T-cell (primary cell): ENCODE measurements around the gene ESRRG. TPM values are rescaled to one million over a fixed set of nuclear protein-coding genes. Genes with fewer than 3 reads are reported as not detected.

Experiments
- ATAC-seq, 4 experiments: fragments of 200-7000 bp in 3 of 4; fragments of 150-1000 bp in 1 of 4; cut with Tn5 transposase; replicated peaks in 1 of 4; 1 replicate in 3 of 4; 2 replicates in 1 of 4; pipeline ENCODE4 v1.10.0; 2021; ENCODE audit warnings: moderate library complexity in 3 of 4, mild to moderate bottlenecking in 2 of 4, moderate number of reproducible peaks in 1 of 4
- CTCF ChIA-PET, 2 donors: fragments of 300-600 bp; sonication (Branson Sonifier 250); formaldehyde crosslinking; loops; one replicate each; lab custom pipeline; 2022; ENCODE audit warnings: antibody characterized with exemption in 2 of 2; lab: Charles Lee
- POLR2A ChIA-PET, 2 donors: fragments of 300-600 bp; sonication (Branson Sonifier 250); formaldehyde crosslinking; loops; one replicate each; lab custom pipeline; 2022; ENCODE audit warnings: antibody characterized with exemption in 2 of 2; lab: Charles Lee
- DNase-seq, 35 experiments: peaks; one replicate each; pipeline versions ENCODE4 v3.0.0 to v3.0.0-alpha.2; 2013 to 2023
- H3K27ac ChIP-seq: one replicate; pipeline ENCODE4 v1.5.1; 2013; ENCODE audit warnings: low read length
- H3K27me3 ChIP-seq, 2 experiments: replicated peaks in 1 of 2; 1 replicate in 1 of 2; 2 replicates in 1 of 2; pipeline versions ENCODE4 v1.6.1 to v1.7.0; 2013; ENCODE audit warnings: low read length in 1 of 2, mixed read lengths in 1 of 2; ENCODE audit not compliant: control insufficient read depth in 2 of 2, insufficient read depth in 2 of 2; ENCODE audit errors: extremely low read depth in 1 of 2
- H3K36me3 ChIP-seq, 2 donors: 1 replicate in 1 of 2; 2 replicates in 1 of 2; pipeline versions ENCODE4 v1.6.1 to v1.7.0; 2013; ENCODE audit warnings: low read length in 1 of 2; ENCODE audit not compliant: control insufficient read depth in 2 of 2, insufficient read depth in 1 of 2; ENCODE audit errors: extremely low read depth in 1 of 2
- H3K4me1 ChIP-seq, 2 experiments: 1 replicate in 1 of 2; 2 replicates in 1 of 2; pipeline versions ENCODE4 v1.6.1 to v1.7.0; 2013; ENCODE audit warnings: low read length in 2 of 2, mixed read lengths in 1 of 2; ENCODE audit not compliant: insufficient read depth in 2 of 2, control insufficient read depth in 1 of 2; ENCODE audit errors: extremely low read depth in 1 of 2
- H3K4me3 ChIP-seq, 2 donors: 1 replicate in 1 of 2; 2 replicates in 1 of 2; pipeline versions ENCODE4 v1.5.1 to v1.7.0; 2013; ENCODE audit warnings: mild to moderate bottlenecking in 2 of 2, low read length in 1 of 2, moderate library complexity in 1 of 2; ENCODE audit not compliant: control insufficient read depth in 1 of 2; ENCODE audit errors: extremely low read depth in 1 of 2
- H3K9me3 ChIP-seq: 2 replicates; pipeline ENCODE4 v1.7.0; 2013
- H3K27ac Mint-ChIP-seq, 2 donors: one replicate each; pipeline ENCODE4 v1.8.0; 2020 to 2021; ENCODE audit warnings: mild to moderate bottlenecking in 2 of 2, mixed read lengths in 2 of 2
- H3K27me3 Mint-ChIP-seq, 2 donors: one replicate each; pipeline ENCODE4 v1.8.0; 2021 to 2022; ENCODE audit warnings: mixed read lengths in 2 of 2
- H3K36me3 Mint-ChIP-seq: one replicate; pipeline ENCODE4 v1.8.0; 2021; ENCODE audit warnings: mixed read lengths
- H3K4me1 Mint-ChIP-seq, 3 donors: one replicate each; pipeline ENCODE4 v1.8.0; 2020 to 2022; ENCODE audit warnings: mixed read lengths in 3 of 3, mild to moderate bottlenecking in 1 of 3
- H3K4me3 Mint-ChIP-seq, 3 donors: one replicate each; pipeline ENCODE4 v1.8.0; 2020 to 2022; ENCODE audit warnings: mild to moderate bottlenecking in 3 of 3, mixed read lengths in 3 of 3, moderate library complexity in 3 of 3
- H3K9me3 Mint-ChIP-seq, 3 donors: one replicate each; pipeline ENCODE4 v1.8.0; 2020 to 2022; ENCODE audit warnings: mixed read lengths in 3 of 3
- WGBS: methylation state at CpG from one replicate; pipeline ENCODE4 v1.1.5; 2013; ENCODE audit warnings: missing lambda C conversion rate; ENCODE audit not compliant: insufficient coverage; 5-methylcytosine and 5-hydroxymethylcytosine counted together
- total RNA-seq, 35 experiments: library from RNA in 6 of 35; stranded (reverse) in 6 of 35; fragments of 120-200 nt in 1 of 35; gene quantifications; one replicate each; pipeline versions ENCODE4 v1.2.1 to v1.2.4 and lab custom pipeline; 2013 to 2026

ESRRG gene
- total RNA-seq, 5 donors from 2014 or later (not counting 1 experiment from before 2014, with no cell fraction given): 0.13 TPM; not detected in 4

GRCh38 chr1:216651826-216652418 lies 71.3 kb downstream of the ESRRG start:
- no peaks in the 10 kb centered on the region for H3K36me3 ChIP-seq
- H3K27me3 ChIP-seq: no peaks in the 10 kb centered on the region
- no peaks in the 10 kb centered on the region for H3K4me1 ChIP-seq
- no peaks in the 10 kb centered on the region for H3K9me3 ChIP-seq
- H3K27ac ChIP-seq: no peak overlapping the region
- POLR2A ChIA-PET: interaction anchor here in 1 of 2 donors (0.5 kb wide), 1 partner anchor 725 kb away, joined by 5 read pairs; no protein-coding TSS in a partner anchor
- H3K27me3 Mint-ChIP-seq: no peaks in the 10 kb centered on the region
- no peak overlapping the region for H3K27ac Mint-ChIP-seq
- peaks cover 2 to 9% (median 4%) of the 10 kb centered on the region in 3 donors for H3K9me3 Mint-ChIP-seq
- CTCF ChIA-PET: no interaction called here
- H3K4me3 Mint-ChIP-seq: no peak overlapping the region
- no CpG with 5 or more reads among the region's 6 CpGs for WGBS
- DNase-seq: no peak
- no peak for ATAC-seq
- H3K36me3 Mint-ChIP-seq: no peaks in the 10 kb centered on the region
- H3K4me3 ChIP-seq: no peak overlapping the region
- H3K4me1 Mint-ChIP-seq: no peaks in the 10 kb centered on the region

GRCh38 chr1:216643176-216643575 lies 80.1 kb downstream of the ESRRG start:
- Mint-ChIP-seq H3K27ac (no peak overlapping the region), H3K36me3 (no peaks in the 10 kb centered on the region), H3K9me3 (peaks cover 5 to 19% (median 9%) of the 10 kb centered on the region in 3 donors), H3K4me1 (no peaks in the 10 kb centered on the region), H3K27me3 (no peaks in the 10 kb centered on the region), H3K4me3 (no peak overlapping the region)
- ChIA-PET CTCF (no interaction called here), POLR2A (interaction anchor here in 1 of 2 donors (1.0 kb wide), 1 partner anchor 46 kb away, joined by 4 read pairs; no protein-coding TSS in a partner anchor)
- Histone ChIP-seq H3K36me3 (no peaks in the 10 kb centered on the region), H3K9me3 (no peaks in the 10 kb centered on the region), H3K27ac (no peak overlapping the region), H3K4me1 (no peaks in the 10 kb centered on the region), H3K27me3 (no peaks in the 10 kb centered on the region), H3K4me3 (no peak overlapping the region)
- ATAC-seq: no peak
- DNase-seq: no peak
- 67% methylated on average over 1 of the region's 1 CpG for WGBS

GRCh38 chr1:216641669-216642460 lies 81.4 kb downstream of the ESRRG start:
- Mint-ChIP-seq H3K27ac (no peak overlapping the region), H3K4me3 (no peak overlapping the region), H3K36me3 (no peaks in the 10 kb centered on the region), H3K4me1 (no peaks in the 10 kb centered on the region), H3K27me3 (no peaks in the 10 kb centered on the region), H3K9me3 (peaks cover 5 to 21% (median 9%) of the 10 kb centered on the region in 3 donors)
- H3K27me3 ChIP-seq: no peaks in the 10 kb centered on the region
- H3K27ac ChIP-seq: no peak overlapping the region
- no peaks in the 10 kb centered on the region for H3K9me3 ChIP-seq
- DNase-seq: no peak
- WGBS: 67% methylated on average over 1 of the region's 2 CpGs
- POLR2A ChIA-PET: interaction anchor here in 1 of 2 donors (1.0 kb wide), 1 partner anchor 45 kb away, joined by 4 read pairs; no protein-coding TSS in a partner anchor
- no peak for ATAC-seq
- no peaks in the 10 kb centered on the region for H3K36me3 ChIP-seq
- H3K4me1 ChIP-seq: no peaks in the 10 kb centered on the region
- CTCF ChIA-PET: no interaction called here
- no peak overlapping the region for H3K4me3 ChIP-seq

GRCh38 chr1:216640100-216640499 lies 83.1 kb downstream of the ESRRG start:
- WGBS: 77% methylated on average over 3 of the region's 3 CpGs
- no peaks in the 10 kb centered on the region for H3K27me3 Mint-ChIP-seq
- DNase-seq: no peak
- Histone ChIP-seq H3K27ac (no peak overlapping the region), H3K4me3 (no peak overlapping the region), H3K36me3 (no peaks in the 10 kb centered on the region), H3K9me3 (no peaks in the 10 kb centered on the region), H3K27me3 (no peaks in the 10 kb centered on the region), H3K4me1 (no peaks in the 10 kb centered on the region)
- CTCF ChIA-PET: no interaction called here
- no peak for ATAC-seq
- H3K4me1 Mint-ChIP-seq: no peaks in the 10 kb centered on the region
- peaks cover 5 to 18% (median 10%) of the 10 kb centered on the region in 3 donors for H3K9me3 Mint-ChIP-seq
- POLR2A ChIA-PET: no interaction called here
- no peaks in the 10 kb centered on the region for H3K36me3 Mint-ChIP-seq
- no peak overlapping the region for H3K27ac Mint-ChIP-seq
- H3K4me3 Mint-ChIP-seq: no peak overlapping the region

GRCh38 chr1:216632980-216633379 lies 90.2 kb downstream of the ESRRG start:
- CTCF ChIA-PET: no interaction called here

GRCh38 chr1:216630532-216630931 lies 92.7 kb downstream of the ESRRG start:
- no peak overlapping the region for H3K4me3 ChIP-seq
- no peaks in the 10 kb centered on the region for H3K4me1 ChIP-seq
- no CpG with 5 or more reads among the region's 2 CpGs for WGBS
- Mint-ChIP-seq H3K36me3 (no peaks in the 10 kb centered on the region), H3K9me3 (peaks cover 3 to 5% (median 3%) of the 10 kb centered on the region in 3 donors), H3K27ac (no peak overlapping the region), H3K27me3 (no peaks in the 10 kb centered on the region), H3K4me1 (no peaks in the 10 kb centered on the region), H3K4me3 (no peak overlapping the region)
- DNase-seq (no peak), ATAC-seq (no peak)
- H3K27ac ChIP-seq: no peak overlapping the region
- no peaks in the 10 kb centered on the region for H3K27me3 ChIP-seq
- ChIA-PET CTCF (no interaction called here), POLR2A (no interaction called here)
- no peaks in the 10 kb centered on the region for H3K36me3 ChIP-seq
- no peaks in the 10 kb centered on the region for H3K9me3 ChIP-seq

More at GRCh38 chr1:216632980-216633379, 90.2 kb downstream of the ESRRG start:
- ATAC-seq: no peak
- Histone ChIP-seq H3K9me3 (no peaks in the 10 kb centered on the region), H3K27ac (no peak overlapping the region), H3K36me3 (no peaks in the 10 kb centered on the region), H3K4me1 (no peaks in the 10 kb centered on the region), H3K4me3 (no peak overlapping the region), H3K27me3 (no peaks in the 10 kb centered on the region)
- POLR2A ChIA-PET: no interaction called here
- Mint-ChIP-seq H3K36me3 (no peaks in the 10 kb centered on the region), H3K27me3 (no peaks in the 10 kb centered on the region), H3K9me3 (peaks cover 5 to 9% (median 8%) of the 10 kb centered on the region in 3 donors), H3K4me1 (no peaks in the 10 kb centered on the region), H3K4me3 (no peak overlapping the region), H3K27ac (no peak overlapping the region)
- WGBS: 77% methylated on average over 3 of the region's 3 CpGs
- no peak for DNase-seq
